Measurements from ENCODE around the gene PHGDH.

- TF ChIP-seq POLR2A (IDR thresholded peaks at IDR 0.05; ENCODE audit: low read length) (no peak), GATA1 (IDR thresholded peaks at IDR 0.05; ENCODE audit: low read depth, low read length) (no peak)
Observed at GRCh38 chr1:119680723-119681122, 31.0 kb upstream of the PHGDH start.
